CMK (cell line): ENCODE results near the gene SP3.

ENCODE experiments used
- DNase-seq: peaks from one replicate; pipeline ENCODE4 v3.0.0-alpha.2; 2010; ENCODE audit warnings: low read depth

SP3 gene

GRCh38 chr2:173942861-173943523, 22.2 kb downstream of the SP3 start:
- no peak for DNase-seq

- DNase-seq: no peak
Measured at GRCh38 chr2:173941567-173941966, 23.6 kb downstream of the SP3 start.

GRCh38 chr2:173940208-173941020, 24.8 kb downstream of the SP3 start:
- no peak for DNase-seq

GRCh38 chr2:173938700-173939384, 26.3 kb downstream of the SP3 start:
- DNase-seq: no peak

GRCh38 chr2:173935305-173935704, 29.9 kb downstream of the SP3 start:
- no peak for DNase-seq

GRCh38 chr2:173934895-173935294, 30.3 kb downstream of the SP3 start:
- DNase-seq: no peak

GRCh38 chr2:173931751-173932150, 33.4 kb downstream of the SP3 start:
- no peak for DNase-seq

GRCh38 chr2:173929441-173929840, 35.7 kb downstream of the SP3 start:
- no peak for DNase-seq

- no peak for DNase-seq
Measured at GRCh38 chr2:173926875-173927274, 38.3 kb downstream of the SP3 start.

- no peak for DNase-seq
Measured at GRCh38 chr2:173924285-173924684, 40.9 kb downstream of the SP3 start.

GRCh38 chr2:173922760-173923159, 42.4 kb downstream of the SP3 start:
- no peak for DNase-seq

GRCh38 chr2:173922068-173922467, 43.1 kb downstream of the SP3 start:
- DNase-seq: no peak

GRCh38 chr2:173914055-173914927, 50.9 kb downstream of the SP3 start:
- no peak for DNase-seq

- DNase-seq: no peak
Measured at GRCh38 chr2:173909846-173910245, 55.3 kb downstream of the SP3 start.

- no peak for DNase-seq
Measured at GRCh38 chr2:173906626-173907025, 58.5 kb downstream of the SP3 start.

GRCh38 chr2:173903601-173904394, 61.4 kb downstream of the SP3 start:
- no peak for DNase-seq

- no peak for DNase-seq
Measured at GRCh38 chr2:173898996-173899395, 66.2 kb downstream of the SP3 start.

- no peak for DNase-seq
Measured at GRCh38 chr2:173898178-173898668, 67.0 kb downstream of the SP3 start.

- DNase-seq: no peak
Measured at GRCh38 chr2:173896755-173897154, 68.4 kb downstream of the SP3 start.

- no peak for DNase-seq
Measured at GRCh38 chr2:173892341-173892740, 72.8 kb downstream of the SP3 start.
